ENCODE data around the gene ARL8A.
"Not testable (repeated sequence)": the region's sequence is repeated elsewhere in the genome, so short reads cannot be mapped to it uniquely, and the experiment has no call there.

Gene ARL8A
- total RNA-seq: 32.3 to 36.8 reads per million in 2 experiments

DNA sequence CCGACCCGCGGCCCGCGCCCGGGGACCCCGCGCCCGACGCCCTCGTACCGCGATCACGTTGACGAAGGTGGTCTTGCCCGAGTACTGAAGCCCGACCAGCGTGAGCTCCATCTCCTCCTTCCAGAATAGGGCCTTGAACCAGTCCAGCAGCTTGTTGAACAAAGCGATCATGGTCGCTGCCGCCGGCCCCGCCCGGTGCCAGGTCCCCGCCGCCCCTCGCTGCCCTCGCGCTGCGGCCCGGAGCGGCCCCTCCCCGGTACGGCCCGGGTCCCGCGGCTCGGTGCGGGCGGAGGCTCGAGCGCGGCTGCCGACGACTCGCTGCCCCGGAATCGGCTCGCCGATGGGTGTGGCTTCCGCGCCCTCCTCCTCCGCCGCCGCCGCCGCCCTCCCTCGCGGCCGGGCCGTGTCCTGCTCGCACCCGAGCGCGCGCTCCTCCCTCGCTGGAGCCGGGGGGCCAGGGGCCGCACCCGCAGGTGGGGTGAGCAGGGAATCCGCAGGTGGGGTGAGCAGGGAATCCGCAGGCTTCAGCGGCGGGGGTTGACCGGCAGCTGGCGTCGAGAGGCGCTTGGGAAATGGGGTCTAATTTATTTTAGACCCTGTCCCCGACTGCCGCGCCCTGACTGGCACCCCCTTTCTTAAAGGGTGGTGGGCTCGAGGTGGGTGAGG is at the start of gene ARL8A:
TSS of gene ARL8A (minus strand) at position 336 of the 666 bp plus-strand sequence. CDS start at position 171, 165 bp downstream.
- DNase-seq (ENCODE audit: low read depth): peak; percentile 52

DNA sequence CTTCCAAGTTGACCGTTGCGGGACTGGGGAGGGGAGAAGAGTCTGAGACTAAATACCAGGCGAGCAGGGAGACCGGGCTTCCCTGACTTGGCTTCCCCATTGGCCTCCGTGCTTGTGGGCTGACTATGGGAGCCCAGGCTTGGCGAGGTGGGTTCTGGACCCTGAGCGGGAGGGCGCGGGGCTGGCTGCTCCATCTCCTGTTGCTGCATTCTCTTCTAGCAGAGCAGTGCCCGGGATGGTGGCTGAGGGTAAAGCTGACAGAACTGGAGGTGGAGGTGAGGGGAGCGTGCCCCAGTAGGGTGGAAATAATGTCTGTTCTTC is 49.8 kb upstream of the ARL8A start:
- DNase-seq (ENCODE audit: low read depth): no peak

DNA sequence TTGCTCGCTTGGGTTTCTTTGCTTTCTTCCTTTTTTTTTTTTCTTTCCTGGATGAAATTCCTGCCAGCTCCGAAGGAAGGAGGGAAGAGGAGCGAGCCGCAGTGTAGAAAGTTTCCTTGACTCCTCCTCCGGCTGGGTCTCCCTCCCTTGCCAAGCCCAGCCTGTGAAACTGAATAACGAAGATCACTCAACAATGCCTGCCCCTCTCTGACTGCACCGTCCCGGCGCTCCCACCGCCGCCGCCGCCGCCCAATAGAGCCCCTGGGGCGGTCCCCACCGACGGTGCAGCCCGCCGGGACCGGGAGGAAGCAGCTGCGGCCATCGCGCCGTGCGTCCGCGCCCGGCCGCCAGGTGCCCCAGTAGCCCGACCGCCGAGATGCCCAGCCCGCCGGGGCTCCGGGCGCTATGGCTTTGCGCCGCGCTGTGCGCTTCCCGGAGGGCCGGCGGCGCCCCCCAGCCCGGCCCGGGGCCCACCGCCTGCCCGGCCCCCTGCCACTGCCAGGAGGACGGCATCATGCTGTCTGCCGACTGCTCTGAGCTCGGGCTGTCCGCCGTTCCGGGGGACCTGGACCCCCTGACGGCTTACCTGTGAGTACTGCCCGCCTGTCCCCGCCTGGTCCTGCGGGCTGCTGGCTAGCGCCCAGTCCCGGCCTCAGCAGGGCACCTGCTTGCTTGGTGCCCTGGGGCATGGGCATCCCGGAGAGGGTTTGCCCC is 49.2 kb upstream of the ARL8A start, which contains the start of gene LGR6:
TSS of gene LGR6 (plus strand) at position 186 of the 714 bp plus-strand sequence. CDS start at position 377, 191 bp downstream.
- DNase-seq (ENCODE audit: low read depth): no peak

DNA sequence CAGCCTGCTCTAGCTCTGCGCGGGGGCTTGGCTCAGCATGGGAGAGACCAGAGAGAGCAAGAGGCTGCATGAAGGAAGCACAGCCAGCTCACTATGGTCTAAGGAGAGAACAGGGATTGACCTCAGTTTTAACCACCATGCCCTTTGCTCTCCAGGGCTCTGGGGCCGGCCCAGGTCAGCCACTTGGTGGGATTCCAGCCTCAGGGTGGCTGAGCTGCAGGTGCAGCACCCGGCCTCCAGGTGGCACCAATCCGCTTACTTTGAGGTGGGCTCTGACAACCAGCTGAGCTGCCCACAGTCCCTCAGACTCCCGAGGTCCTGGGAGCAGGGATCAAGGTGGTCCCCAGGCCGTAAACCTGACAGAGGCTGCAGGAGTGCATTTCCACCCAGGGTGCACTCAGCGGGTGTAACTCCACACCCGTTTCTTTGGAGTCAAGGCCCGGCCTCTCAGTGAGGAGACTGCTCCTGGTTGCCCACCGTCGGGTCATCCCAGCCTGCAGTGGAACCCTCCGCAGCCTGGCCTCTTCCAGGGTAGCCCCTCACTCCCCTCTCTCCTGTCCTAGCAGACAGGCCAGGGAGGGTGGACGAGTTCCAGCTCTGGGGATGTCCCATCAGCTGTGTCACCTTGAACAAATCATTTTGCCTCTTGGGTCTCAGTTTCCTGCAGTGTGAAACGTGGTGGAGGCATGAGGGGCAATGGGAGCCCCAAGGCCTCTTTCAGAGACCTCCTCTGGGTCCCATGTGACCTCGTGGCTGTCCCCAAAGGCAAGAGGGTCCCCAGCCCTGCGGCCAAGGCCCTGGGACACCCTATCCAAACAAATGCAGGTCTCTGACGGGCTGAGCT is 48.5 kb upstream of the ARL8A start:
- peak; percentile 27 for DNase-seq (ENCODE audit: low read depth)

DNA sequence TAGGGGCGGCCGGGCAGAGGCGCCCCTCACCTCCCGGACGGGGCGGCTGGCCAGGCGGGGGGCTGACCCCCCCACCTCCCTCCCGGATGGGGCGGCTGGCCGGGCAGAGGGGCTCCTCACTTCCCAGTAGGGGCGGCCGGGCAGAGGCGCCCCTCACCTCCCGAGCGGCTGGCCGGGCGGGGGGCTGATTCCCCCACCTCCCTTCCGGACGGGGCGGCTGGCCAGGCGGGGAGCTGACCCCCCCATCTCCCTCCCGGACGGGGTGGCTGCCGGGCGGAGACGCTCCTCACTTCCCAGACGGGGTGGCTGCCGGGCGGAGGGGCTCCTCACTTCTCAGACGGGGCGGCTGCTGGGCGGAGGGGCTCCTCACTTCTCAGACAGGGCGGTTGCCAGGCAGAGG is 46.9 kb upstream of the ARL8A start:
- DNase-seq (ENCODE audit: low read depth): not testable (repeated sequence)

DNA sequence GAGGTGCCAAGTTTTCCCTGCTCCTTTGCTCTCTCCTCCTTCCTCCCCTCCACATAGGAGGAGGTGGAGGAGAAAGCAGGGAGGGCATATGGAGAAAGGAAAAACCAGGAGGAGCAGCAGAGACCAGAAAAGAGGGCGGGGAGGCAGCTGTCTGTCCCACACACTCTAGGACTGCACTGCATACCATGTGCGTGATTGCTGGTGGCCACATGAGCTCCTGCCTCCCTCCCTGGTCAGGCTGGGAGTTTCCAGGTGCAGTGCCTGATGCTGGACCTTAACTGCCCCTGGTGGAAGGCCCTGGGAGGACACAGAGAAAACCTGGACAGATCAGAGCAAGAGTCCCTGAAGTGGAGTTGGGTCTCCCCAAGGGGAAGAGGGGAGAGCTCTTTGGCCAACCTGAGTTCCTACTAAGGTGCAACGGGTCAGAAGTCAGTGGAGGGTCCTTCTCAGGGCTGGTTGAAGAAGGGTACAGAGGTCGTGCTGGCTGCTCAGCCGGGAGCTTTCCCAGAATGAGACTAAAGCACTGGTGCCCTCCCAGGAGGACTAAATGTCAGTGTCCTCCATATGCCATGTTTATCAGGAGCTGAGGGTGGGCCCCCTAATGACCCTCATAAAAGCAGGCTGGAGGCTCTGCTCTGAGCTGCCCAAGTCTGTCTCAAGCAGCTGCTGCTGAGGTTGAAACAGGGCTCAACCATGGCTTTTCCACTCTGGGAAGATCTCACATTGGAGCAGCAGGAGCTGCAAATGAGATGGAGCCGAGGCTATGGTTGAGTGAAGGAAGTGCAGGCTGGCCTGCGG is 45.6 kb upstream of the ARL8A start:
- DNase-seq (ENCODE audit: low read depth): no peak

DNA sequence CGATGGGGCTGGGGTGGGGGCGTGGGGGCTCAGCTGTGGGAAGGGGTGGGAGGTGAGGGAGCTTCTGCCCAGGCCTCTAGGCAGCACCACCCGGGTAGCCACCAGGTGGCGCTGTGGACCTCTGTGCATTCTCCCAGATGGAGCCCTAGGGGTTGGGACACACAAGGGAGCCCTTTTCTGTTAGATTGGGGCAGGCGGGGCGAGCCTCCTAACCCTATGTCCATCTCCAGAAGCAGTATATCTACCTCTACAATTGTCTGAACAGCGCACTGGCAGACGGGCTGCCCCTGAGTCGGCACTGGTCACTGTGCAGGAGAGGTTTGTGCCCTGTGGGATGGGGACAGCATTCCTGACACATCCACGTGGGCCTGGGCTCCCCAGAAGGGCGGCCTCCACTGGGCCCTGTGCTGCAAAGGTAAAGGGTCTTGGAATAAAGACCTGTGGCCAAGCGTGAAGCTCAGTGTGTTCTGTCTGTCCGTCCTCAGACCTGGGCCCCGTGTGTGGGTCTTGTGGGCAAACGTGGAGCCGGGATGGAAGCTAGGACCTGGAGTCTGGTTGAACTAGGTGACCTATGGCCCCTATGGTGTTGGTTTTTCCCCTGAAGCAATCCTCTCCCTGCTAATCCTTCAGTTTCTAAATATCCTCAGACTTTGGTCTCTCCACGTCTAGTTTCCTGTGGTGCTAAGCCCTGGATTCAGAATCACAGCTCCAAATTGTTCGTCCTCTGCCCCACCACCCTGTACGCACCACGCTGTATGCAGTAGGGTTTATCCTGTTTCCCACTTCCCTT is 44.7 kb upstream of the ARL8A start:
- peak; percentile 65 for DNase-seq (ENCODE audit: low read depth)

DNA sequence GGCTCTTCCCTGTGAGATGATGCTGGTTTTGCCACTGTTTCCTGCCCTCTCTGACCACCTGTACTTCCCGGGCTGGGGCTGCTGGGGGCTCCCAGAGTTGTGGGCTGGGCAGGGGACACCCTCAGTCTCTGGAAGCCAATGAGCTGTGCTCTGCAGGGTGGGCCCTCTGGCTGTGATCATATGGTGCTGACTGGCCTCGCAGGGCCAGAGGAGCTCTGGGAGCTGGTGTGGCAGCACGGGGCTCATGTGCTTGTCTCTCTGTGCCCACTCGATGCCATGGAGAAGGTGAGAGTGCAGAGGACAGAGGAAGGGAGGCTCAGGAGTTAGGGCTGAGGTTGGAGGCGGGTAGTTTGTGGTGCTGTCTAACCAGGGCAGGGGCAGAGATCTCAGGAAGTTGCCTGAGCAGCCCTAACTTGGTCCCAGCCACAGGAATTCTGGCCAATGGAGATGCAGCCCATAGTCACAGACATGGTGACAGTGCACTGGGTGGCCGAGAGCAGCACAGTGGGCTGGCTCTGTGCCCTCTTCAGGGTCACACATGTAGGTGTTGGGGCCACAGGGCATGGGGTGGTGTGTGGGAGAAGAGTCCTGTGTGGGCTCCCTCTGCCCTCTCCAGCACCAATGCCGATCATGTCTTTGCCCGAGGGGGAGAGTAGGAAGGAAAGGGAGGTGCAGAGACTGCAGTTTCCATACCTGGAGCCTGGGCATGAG is 43.3 kb upstream of the ARL8A start:
- no peak for DNase-seq (ENCODE audit: low read depth)

DNA sequence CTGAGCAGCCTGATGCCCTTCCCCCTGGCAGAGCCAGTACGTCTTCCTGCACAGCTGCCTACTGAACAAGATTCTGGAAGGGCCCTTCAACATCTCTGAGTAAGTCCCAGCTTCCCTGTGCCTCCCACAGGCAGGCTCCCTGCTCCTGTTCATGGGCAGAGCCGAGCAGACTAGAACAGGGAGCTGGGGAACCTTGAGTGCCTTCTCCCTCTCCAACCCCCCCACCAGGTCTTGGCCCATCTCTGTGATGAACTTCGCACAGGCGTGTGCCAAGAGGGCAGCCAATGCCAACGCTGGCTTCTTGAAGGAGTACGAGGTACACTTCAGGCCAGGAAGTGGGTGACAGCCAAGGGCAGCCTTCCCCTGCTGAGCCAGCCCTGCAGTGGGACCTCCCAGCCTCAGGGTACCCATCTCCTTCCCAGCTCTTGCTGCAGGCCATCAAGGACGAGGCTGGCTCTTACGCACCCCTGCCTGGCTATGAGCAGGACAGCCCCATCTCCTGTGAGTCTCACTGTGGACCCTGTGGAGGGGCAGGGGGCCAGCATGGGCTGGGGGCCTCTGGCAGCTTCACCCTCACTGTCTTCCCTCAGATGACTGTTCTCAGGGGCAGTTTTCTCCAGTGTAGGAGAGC is 42.6 kb upstream of the ARL8A start:
- DNase-seq (ENCODE audit: low read depth): no peak

DNA sequence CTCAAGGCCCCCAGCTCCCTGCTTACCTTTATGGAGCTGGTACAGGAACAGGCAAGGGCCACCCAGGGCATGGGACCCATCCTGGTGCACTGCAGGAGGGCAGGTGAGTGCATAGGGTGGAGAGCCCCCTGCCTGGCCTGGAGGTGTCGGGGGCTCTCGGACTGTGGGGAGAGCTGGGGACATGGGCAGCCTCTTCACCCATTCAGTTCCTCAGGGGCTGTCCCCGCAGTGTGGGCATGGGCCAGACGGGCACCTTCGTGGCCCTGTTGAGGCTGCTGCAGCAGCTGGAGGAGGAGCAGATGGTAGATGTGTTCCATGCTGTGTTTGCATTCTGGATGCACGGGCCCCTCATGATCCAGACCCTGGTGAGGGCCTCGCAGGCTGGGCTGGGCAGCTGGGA is 41.8 kb upstream of the ARL8A start:
- DNase-seq (ENCODE audit: low read depth): no peak

DNA sequence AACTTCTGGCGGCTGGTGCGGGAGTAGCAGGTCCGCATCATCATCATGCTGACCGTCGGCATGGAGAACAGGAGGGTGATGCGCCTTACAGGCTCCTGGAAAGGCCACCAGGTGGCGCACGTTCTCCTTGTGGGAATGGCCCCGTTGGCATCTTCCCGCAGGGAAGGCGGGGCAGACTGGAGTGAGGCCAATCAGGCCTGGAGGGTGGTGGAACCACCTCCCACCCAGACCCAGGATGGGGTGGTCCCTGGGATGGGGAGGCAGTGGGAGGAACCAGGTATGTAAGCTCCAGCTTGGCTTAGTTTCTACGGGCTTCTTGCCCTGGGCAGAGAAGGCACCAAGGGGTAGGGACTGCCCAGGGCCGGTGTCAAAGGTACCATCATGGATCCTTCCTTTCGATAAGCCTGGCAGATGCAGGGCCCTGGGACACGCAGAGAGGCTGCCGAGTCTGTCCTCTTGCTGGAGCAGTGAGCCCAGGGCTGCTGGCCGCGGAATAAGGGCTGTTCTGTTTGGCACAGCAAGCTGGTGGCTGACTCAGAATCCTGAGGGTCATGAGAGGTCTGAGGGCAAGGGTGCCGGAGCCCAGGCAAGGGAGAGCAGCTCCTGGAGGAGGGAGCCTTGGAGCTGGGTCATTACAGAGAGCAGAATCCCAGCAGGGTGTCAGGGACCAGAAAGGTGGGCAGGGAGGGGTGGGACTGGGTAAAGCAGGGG is 40.4 kb upstream of the ARL8A start:
- peak; percentile 45 for DNase-seq (ENCODE audit: low read depth)

DNA sequence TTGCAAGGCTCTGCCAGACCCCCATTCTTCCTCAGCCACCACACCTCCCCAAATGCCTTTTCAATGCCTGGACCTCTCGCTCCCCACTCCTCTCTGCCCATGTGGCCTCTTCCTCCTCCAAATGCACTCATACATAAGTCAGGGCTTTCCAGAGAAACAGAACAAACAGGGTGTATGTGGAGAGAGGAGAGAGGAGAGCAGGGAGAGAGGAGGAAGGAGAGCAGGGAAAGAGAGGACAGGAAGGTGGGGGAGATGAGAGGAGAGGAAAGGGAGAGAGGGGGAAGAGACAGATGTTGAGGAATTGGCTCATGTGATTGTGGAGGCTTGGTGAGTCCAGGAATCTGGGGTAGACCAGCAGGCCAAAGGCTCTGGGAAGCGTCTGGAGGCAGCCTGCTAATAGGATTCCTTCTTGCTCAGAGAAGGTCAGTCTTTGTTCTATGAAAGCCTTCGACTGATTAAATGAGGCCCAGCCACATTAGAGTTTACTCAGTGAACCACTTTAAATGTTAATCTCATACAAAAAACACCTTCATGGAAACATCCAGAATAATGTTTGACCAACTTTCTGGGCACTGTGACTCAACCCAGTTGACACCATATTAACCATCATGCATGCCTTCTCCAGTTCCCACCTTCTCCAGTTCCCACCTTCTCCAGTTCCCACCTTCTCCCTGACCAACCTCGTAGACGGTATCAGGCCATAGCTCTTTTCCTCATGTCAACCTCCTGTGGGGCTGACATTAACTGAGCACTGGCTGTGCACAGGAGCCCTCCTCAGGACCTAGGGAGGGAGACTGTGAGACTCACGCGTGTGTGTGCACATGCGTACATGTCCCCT is 37.7 kb upstream of the ARL8A start:
- DNase-seq (ENCODE audit: low read depth): no peak

DNA sequence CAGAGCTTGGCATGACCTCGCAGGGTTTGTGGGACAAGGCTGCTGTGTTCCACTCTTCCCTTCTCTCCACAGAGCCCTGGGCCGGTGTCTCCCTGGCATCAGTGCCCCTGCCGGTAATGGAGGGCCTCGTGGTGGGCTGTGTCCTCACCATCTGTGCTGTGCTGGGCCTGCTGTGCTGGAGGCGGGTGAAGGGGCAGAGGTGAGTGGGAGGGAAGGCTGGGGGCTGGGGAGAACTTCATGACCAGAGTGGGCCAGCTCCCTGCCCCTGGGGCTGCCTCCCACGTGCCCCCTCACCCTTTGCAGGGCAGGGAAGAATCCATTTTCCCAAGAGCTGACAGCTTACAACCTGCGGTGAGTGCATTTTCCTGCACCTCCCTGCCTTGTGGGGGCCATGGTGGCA is 37.0 kb upstream of the ARL8A start:
- no peak for DNase-seq (ENCODE audit: low read depth)

DNA sequence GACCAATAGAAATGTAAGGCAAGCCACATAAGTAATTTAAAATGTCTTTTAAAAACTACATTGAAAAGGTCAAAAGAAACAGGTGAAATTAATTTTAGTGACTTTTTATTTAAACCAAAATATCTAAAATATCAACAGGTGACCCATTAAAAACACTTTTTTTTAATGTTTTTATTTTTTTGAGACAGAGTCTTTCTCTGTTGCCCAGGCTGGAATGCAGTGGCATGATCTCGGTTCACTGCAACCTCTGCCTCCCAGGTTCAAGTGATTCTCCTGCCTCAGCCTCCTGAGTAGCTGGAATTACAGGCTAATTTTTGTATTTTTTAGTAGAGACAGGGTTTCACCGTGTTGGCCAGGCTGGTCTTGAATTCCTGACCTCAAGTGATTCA is 36.2 kb upstream of the ARL8A start:
- DNase-seq (ENCODE audit: low read depth): not testable (repeated sequence)

DNA sequence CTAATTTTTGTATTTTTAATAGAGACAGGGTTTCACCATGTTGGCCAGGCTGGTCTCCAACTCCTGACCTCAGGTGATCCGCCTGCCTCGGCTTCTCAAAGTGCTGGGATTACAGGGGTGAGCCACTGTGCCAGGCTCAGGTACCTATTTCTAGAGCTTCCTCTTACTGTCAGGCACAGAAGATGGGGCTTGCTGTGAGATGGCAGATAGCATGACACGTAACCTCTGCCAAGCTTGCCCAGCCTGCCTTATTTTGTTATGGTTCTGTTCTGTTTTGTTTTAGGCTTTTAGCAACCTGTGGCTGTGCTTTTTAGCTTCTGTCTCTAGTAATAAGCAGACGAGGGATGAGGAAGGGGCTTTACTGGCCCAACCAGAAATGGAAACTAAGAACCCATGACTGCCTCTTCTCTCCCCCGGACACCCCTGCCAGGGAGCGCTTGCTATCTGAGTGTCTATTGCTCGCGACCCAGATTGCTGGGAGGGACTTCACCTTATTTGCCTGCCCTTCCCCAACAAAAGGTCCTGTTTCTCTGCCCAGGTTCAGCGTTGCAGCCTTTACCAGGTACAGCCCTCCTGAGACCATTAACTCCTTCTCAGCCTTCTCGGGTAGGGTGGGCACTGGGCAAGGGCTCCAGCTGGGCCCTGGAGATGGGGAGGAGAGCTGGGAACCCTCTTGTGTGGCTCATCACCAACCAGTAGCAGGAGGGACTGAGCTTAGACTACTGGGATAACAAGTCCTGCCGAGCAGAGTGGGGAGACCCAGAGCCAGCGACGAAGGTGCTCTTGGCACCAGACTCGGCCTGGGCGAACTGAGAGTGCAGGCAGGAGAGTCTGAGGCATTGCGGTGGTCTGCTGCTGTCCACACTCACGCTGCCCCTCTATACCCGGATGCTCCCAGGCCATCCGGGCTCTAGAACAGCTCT is 35.6 kb upstream of the ARL8A start:
- DNase-seq (ENCODE audit: low read depth): no peak

DNA sequence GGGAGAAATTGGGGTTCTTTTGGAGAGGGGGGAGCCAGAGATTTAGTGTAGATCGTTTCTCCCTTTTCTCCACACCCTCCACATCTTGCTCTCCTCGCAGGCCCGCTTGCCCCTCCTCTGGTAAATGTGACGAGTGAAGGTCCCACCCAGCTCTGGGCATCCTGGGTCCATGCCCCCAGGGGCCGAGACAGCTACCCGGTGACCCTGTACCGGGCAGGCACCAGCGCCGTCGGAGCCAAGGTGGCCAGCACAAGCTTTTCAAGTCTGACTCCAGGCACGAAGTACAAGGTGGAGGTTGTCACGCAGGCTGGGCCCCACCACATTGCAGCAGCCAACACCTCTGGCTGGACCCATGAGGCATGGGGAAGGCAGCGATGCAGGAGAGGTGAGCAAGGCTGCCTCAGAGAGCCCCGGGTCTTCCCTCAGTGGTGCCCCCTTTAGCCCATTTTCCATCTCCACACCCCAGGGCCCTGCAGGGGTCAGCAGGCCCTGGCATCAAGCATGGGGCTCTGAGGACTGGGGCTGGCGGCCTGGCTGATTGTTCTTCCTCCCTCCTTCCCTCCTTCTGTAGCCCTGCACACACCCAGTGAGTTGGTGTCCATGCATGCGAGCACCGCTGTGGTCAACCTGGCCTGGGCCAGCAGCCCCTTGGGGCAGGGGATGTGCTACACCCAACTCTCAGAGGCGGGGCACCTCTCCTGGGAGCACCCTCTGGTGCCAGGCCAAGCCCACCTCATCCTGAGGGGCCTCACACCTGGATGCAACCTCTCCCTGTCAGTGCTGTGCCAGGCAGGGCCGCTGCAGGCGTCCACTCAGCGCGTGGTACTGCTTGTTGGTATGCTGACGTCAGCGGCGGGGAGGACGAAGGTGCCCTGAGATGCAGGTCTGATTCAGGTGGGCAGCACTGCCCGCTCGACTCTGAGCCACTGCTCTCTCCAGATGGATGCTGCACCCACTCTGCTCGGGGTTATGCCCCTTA is 32.7 kb upstream of the ARL8A start:
- DNase-seq (ENCODE audit: low read depth): no peak
